Loucy (cell line): ENCODE measurements around the gene ST3GAL2.

Experiments used
- H2AFZ ChIP-seq: fragments of 200-600 bp; sonication (generic); 2 replicates; pipeline ENCODE4 v1.6.0; 2016; ENCODE audit warnings: antibody characterized with exemption, mild to moderate bottlenecking, low read length, moderate library complexity
- H3F3A ChIP-seq: fragments of 200-600 bp; 2 replicates; pipeline ENCODE4 v1.6.0; 2016; ENCODE audit warnings: antibody characterized with exemption, low read depth, mild to moderate bottlenecking
- H3K27me3 ChIP-seq: fragments of 200-600 bp; sonication (generic); 2 replicates; pipeline ENCODE4 v1.6.1; 2014; ENCODE audit warnings: low read length, mild to moderate bottlenecking; ENCODE audit not compliant: insufficient read depth, poor library complexity, severe bottlenecking
- H3K36me3 ChIP-seq: fragments of 200-600 bp; sonication (generic); 2 replicates; pipeline ENCODE4 v1.6.1; 2016; ENCODE audit warnings: low read length; ENCODE audit not compliant: insufficient read depth
- H3K4me1 ChIP-seq: fragments of 200-600 bp; sonication (generic); 2 replicates; pipeline ENCODE4 v1.5.1; 2014; ENCODE audit warnings: low read length, mild to moderate bottlenecking; ENCODE audit not compliant: insufficient read depth, poor library complexity, severe bottlenecking
- H3K4me2 ChIP-seq: fragments of 200-600 bp; sonication (generic); 2 replicates; pipeline ENCODE4 v1.6.0; 2014; ENCODE audit warnings: antibody characterized with exemption, low read length, low read depth, mild to moderate bottlenecking; ENCODE audit not compliant: poor library complexity, severe bottlenecking
- H3K4me3 ChIP-seq: fragments of 200-600 bp; sonication (generic); 2 replicates; pipeline ENCODE4 v1.5.1; 2014; ENCODE audit warnings: low read length, mild to moderate bottlenecking, mixed read lengths; ENCODE audit not compliant: poor library complexity, severe bottlenecking
- H3K79me2 ChIP-seq: fragments of 200-600 bp; sonication (generic); 2 replicates; pipeline ENCODE4 v1.6.1; 2014; ENCODE audit warnings: low read length; ENCODE audit not compliant: insufficient read depth
- H3K9ac ChIP-seq: fragments of 200-600 bp; sonication (generic); 2 replicates; pipeline ENCODE4 v1.6.0; 2014; ENCODE audit warnings: mild to moderate bottlenecking, low read depth, low read length, moderate library complexity; ENCODE audit not compliant: poor library complexity, severe bottlenecking
- H3K9me2 ChIP-seq: fragments of 200-600 bp; sonication (generic); replicated peaks from 2 replicates; pipeline ENCODE4 v1.6.1; 2016; ENCODE audit warnings: low read depth, low read length, mixed read lengths
- H3K9me3 ChIP-seq: fragments of 200-600 bp; sonication (generic); 2 replicates; pipeline ENCODE4 v1.6.1; 2014; ENCODE audit warnings: mild to moderate bottlenecking, antibody characterized with exemption, low read length, low read depth; ENCODE audit not compliant: insufficient read depth
- H4K20me1 ChIP-seq: fragments of 200-600 bp; sonication (generic); 2 replicates; pipeline ENCODE4 v1.6.0; 2014; ENCODE audit warnings: antibody characterized with exemption, low read length, mild to moderate bottlenecking; ENCODE audit not compliant: insufficient read depth, poor library complexity, severe bottlenecking
- EZH2phosphoT487 ChIP-seq: fragments of 200-600 bp; IDR thresholded peaks from 2 replicates; pipeline ENCODE4 v1.6.1; 2018; ENCODE audit warnings: antibody characterized with exemption, mild to moderate bottlenecking, moderate library complexity, borderline replicate concordance
- TF ChIP-seq, protein P1 (sequence below): fragments of 200-600 bp; sonication (generic); conservative IDR thresholded peaks from 2 replicates; pipeline ENCODE4 v1.5.1; 2014; ENCODE audit warnings: mild to moderate bottlenecking, antibody characterized with exemption, low read length

The ST3GAL2 gene

DNA sequence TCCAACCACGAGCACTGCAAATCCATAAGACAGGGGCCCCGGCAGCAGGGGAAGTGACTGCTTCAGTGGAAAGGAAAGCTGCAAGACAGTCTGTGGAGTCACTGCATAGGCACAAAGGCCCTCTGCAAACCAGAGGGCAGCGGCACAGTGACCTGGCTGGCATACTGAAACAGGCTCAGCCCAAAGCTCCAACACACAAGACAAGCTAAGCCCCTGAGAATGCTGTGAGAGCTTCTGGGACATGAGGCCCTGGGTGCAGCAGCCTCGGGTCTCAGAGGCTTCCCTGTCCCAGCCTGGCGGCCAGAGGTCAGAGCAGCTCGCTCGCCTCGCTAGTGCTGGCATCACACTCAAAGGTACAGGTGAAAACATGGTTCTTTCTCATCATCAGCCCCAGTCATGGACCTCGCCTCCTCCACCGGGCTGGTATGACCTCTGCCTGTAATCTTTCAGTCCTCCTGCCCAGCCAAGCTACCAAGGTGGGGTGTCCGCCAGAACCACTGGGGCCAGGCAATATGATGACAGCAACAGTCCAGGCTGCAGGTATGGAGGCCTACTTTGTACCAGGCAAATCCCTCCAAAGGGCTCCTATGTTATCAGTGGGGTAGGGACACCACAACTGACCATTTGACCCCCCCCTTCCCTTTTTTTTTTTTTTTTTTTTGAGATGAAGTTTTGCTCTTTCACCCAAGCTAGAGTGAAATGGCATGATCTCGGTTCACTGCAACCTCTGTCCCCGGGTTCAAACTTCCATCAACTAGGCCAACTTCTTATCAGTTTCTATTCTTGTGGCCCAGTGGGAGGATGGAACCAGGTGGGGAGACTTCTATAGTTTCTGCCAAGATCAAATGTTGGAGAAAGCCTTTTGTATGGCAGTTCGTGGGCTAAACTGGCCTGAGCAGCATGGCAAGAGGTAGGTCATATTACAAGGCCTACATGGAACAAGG, 19.2 kb downstream of the ST3GAL2 start:
- H3K9me2 ChIP-seq, result no peaks in the 10 kb centered on the region
- H3F3A ChIP-seq, result no peaks in the 10 kb centered on the region
- peaks cover 68% of the 10 kb centered on the region; the same call in 1 of the 2 replicates for H3K79me2 ChIP-seq
- peak overlapping the region; percentile 37 for H3K4me2 ChIP-seq
- H2AFZ ChIP-seq, result no peak overlapping the region
- H3K4me3 ChIP-seq, result no peak overlapping the region
- peaks cover 3% of the 10 kb centered on the region; the same call in 1 of the 2 replicates for H3K36me3 ChIP-seq
- no peak overlapping the region for H3K9ac ChIP-seq
- H3K9me3 ChIP-seq, result no peaks in the 10 kb centered on the region
- H3K27me3 ChIP-seq, result no peaks in the 10 kb centered on the region
- peaks cover 14% of the 10 kb centered on the region for H3K4me1 ChIP-seq
- TF ChIP-seq EZH2phosphoT487, result no peak
- TF ChIP-seq, protein P1, sequence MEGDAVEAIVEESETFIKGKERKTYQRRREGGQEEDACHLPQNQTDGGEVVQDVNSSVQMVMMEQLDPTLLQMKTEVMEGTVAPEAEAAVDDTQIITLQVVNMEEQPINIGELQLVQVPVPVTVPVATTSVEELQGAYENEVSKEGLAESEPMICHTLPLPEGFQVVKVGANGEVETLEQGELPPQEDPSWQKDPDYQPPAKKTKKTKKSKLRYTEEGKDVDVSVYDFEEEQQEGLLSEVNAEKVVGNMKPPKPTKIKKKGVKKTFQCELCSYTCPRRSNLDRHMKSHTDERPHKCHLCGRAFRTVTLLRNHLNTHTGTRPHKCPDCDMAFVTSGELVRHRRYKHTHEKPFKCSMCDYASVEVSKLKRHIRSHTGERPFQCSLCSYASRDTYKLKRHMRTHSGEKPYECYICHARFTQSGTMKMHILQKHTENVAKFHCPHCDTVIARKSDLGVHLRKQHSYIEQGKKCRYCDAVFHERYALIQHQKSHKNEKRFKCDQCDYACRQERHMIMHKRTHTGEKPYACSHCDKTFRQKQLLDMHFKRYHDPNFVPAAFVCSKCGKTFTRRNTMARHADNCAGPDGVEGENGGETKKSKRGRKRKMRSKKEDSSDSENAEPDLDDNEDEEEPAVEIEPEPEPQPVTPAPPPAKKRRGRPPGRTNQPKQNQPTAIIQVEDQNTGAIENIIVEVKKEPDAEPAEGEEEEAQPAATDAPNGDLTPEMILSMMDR, result no peak
- peaks cover 31% of the 10 kb centered on the region for H4K20me1 ChIP-seq

DNA sequence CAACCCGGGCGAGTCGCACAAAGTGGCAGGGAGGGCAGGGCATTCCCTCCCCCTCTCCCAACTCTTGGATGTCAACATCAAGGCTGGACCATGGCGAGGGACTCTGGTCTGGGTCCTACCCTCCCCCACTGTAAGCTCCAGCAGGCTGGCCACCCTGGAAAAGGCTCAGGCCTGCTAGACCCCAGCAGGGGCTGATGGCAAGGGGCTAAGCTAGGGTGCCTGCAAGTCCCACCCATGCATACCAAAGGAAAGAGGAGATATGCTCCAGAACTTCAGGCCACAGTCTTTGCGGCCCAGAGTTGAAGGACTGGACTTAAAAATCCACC, 19.9 kb downstream of the ST3GAL2 start:
- no peaks in the 10 kb centered on the region for H3F3A ChIP-seq
- peaks cover 67% of the 10 kb centered on the region; the same call in 1 of the 2 replicates for H3K79me2 ChIP-seq
- TF ChIP-seq, protein P1, result no peak
- no peak for TF ChIP-seq EZH2phosphoT487
- H3K4me2 ChIP-seq, result peak overlapping the region; percentile 37
- no peaks in the 10 kb centered on the region for H3K27me3 ChIP-seq
- H3K9me2 ChIP-seq, result no peaks in the 10 kb centered on the region
- H3K9ac ChIP-seq, result no peak overlapping the region
- H4K20me1 ChIP-seq, result peaks cover 31% of the 10 kb centered on the region
- no peak overlapping the region for H3K4me3 ChIP-seq
- peaks cover 14% of the 10 kb centered on the region for H3K4me1 ChIP-seq
- H3K9me3 ChIP-seq, result no peaks in the 10 kb centered on the region
- peaks cover 3% of the 10 kb centered on the region; the same call in 1 of the 2 replicates for H3K36me3 ChIP-seq
- H2AFZ ChIP-seq, result no peak overlapping the region

DNA sequence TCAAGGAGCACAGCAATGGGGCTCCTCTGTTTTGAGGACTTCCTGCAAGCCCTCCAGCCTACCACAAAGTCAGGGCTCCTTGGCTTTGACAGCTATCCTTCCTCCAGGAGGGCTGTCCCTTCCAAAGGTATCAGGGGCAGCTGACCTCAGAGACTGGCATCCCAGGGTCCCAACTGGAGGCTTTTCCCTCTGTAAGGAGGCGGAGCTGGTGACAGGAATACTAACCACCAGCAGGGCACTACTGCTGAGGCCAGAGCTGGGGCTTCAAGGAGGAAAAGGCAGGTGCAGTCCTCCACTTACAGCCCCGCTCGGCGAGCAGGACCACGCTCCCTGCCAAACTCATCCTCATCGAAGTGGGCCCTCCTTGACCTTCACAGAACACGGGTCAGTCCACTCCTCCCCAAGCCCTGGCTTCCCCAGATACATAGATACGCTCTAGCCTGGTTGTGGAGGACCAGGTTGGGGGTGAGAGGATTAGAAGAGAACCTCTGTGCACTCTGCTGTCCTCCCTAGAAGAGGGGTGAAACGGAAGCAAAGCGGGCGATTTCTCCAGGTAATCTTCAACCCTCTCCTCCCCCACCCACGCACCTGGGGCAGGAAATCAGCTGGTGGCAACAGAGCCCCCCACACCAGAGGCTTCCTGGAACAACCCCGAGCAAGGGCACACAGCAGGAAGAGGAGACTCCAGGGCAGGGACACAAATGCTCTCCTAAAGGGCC, 20.5 kb downstream of the ST3GAL2 start:
- Histone ChIP-seq H3K4me2 (peak overlapping the region; percentile 37), H4K20me1 (peaks cover 31% of the 10 kb centered on the region), H3K36me3 (peaks cover 3% of the 10 kb centered on the region; the same call in 1 of the 2 replicates), H3K9me3 (no peaks in the 10 kb centered on the region), H3K4me3 (no peak overlapping the region), H3K4me1 (peaks cover 14% of the 10 kb centered on the region), H3K79me2 (peaks cover 67% of the 10 kb centered on the region; the same call in 1 of the 2 replicates), H3K9ac (no peak overlapping the region), H3K27me3 (no peaks in the 10 kb centered on the region), H3K9me2 (no peaks in the 10 kb centered on the region), H2AFZ (no peak overlapping the region), H3F3A (no peaks in the 10 kb centered on the region)
- no peak for TF ChIP-seq EZH2phosphoT487
- TF ChIP-seq, protein P1, result no peak
